Prostate gland (tissue), 2 donors: ENCODE results near the gene SEL1L3. TPM values are rescaled to one million over a fixed set of nuclear protein-coding genes. Genes with fewer than 3 reads are reported as not detected.
A peak's percentile ranks its signal among the peaks of the same experiment; 100 is the strongest.

Experiments used
- DNase-seq: peaks from one replicate; pipeline ENCODE4 v3.0.0-alpha.2; 2019; ENCODE audit warnings: low spot score
- H3K27ac ChIP-seq, 2 donors: fragments of 200-600 bp; sonication (generic); 2 replicates each; pipeline ENCODE4 v1.5.1; 2017 to 2019
- H3K27me3 ChIP-seq: fragments of 200-600 bp; sonication (generic); replicated peaks from 2 replicates; pipeline ENCODE4 v1.5.1; 2019; ENCODE audit not compliant: insufficient read depth
- H3K36me3 ChIP-seq, 2 donors: fragments of 200-600 bp; sonication (generic); 1 replicate in 1 of 2; 2 replicates in 1 of 2; pipeline versions ENCODE4 v1.5.1 to v1.8.1; 2017 to 2019
- H3K4me1 ChIP-seq: fragments of 200-600 bp; sonication (generic); replicated peaks from 2 replicates; pipeline ENCODE4 v1.5.1; 2019
- H3K4me3 ChIP-seq, 2 donors: fragments of 200-600 bp; sonication (generic); 2 replicates each; pipeline ENCODE4 v1.5.1; 2017 to 2019
- H3K9me3 ChIP-seq: fragments of 200-600 bp; sonication (generic); 2 replicates; pipeline ENCODE4 v1.5.1; 2017
- CTCF ChIP-seq, 4 experiments: fragments of 200-600 bp in 2 of 4; fragments of 450-650 bp in 2 of 4; sonication (generic) in 2 of 4; IDR thresholded peaks; 1 replicate in 3 of 4; 2 replicates in 1 of 4; pipeline ENCODE4 v1.5.1; 2016 to 2019; ENCODE audit warnings: antibody characterized with exemption in 4 of 4, mild to moderate bottlenecking in 2 of 4, moderate library complexity in 2 of 4
- POLR2A ChIP-seq: fragments of 450-650 bp; IDR thresholded peaks from one replicate; pipeline ENCODE4 v1.6.1; 2016; ENCODE audit warnings: antibody characterized with exemption, mild to moderate bottlenecking
- POLR2AphosphoS5 ChIP-seq: sonication (generic); formaldehyde crosslinking; IDR thresholded peaks from one replicate; pipeline ENCODE4 v1.6.1; 2017; ENCODE audit warnings: antibody characterized with exemption
- WGBS: methylation state at CpG from one replicate; pipeline ENCODE4 v1.1.5; 2018; 5-methylcytosine and 5-hydroxymethylcytosine counted together
- intact Hi-C: fragments of 100-400 bp; cut with DNase I; formaldehyde crosslinking; loops from one replicate; pipeline ENCODE4 v1.14.2; 2022
- total RNA-seq, 2 donors: library from RNA; depleted of rRNA; stranded (reverse); fragments of >200 nt; gene quantifications; one replicate each; pipeline ENCODE4 v1.1.0, GENCODE V29; 2016

SEL1L3 gene
- total RNA-seq, 2 donors from 2014 or later = 22.2 to 26.1 TPM

DNA sequence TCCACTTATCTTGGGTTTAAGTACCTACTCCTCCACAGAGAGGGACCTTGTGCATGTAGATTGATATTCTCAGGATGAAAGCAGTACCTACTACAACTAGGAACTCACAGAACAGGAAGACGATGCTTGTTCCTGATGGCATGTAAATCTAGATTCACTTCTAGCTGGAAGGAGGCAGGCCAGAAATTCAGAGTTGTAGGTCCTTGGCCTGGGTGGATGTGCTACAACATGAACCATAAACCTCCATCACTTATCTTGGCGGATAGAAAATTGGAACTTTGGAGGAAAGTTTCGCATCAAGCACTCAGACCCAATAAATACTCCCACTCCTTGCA is 41.9 kb upstream of the SEL1L3 start:
- Histone ChIP-seq H3K27me3 (no peaks in the 10 kb centered on the region), H3K4me3 (no peak overlapping the region), H3K9me3 (no peaks in the 10 kb centered on the region), H3K4me1 (no peaks in the 10 kb centered on the region), H3K27ac (no peak overlapping the region), H3K36me3 (no peaks in the 10 kb centered on the region)
- no peak for TF ChIP-seq CTCF (IDR thresholded peaks at IDR 0.05)
- no peak for DNase-seq
- intact Hi-C loops = no loop called here
- WGBS = 95% methylated on average over 3 of the region's 3 CpGs

- Histone ChIP-seq H3K27me3 (no peaks in the 10 kb centered on the region), H3K4me1 (no peaks in the 10 kb centered on the region), H3K36me3 (no peaks in the 10 kb centered on the region), H3K9me3 (no peaks in the 10 kb centered on the region), H3K27ac (no peak overlapping the region), H3K4me3 (no peak overlapping the region)
- no peak for TF ChIP-seq POLR2A
- intact Hi-C loops = no loop called here
- no peak for DNase-seq
- WGBS = 77% methylated on average over 8 of the region's 8 CpGs
These were observed 41.3 kb upstream of the SEL1L3 start for GRCh38 chr4:25903900-25904747.

- no peaks in the 10 kb centered on the region for H3K27me3 ChIP-seq
- intact Hi-C loops = no loop called here
- no peak overlapping the region for H3K4me3 ChIP-seq
- H3K27ac ChIP-seq = no peak overlapping the region
- DNase-seq = no peak
- 81% methylated on average over 10 of the region's 10 CpGs for WGBS
- no peaks in the 10 kb centered on the region for H3K4me1 ChIP-seq
- H3K36me3 ChIP-seq = no peaks in the 10 kb centered on the region
- no peaks in the 10 kb centered on the region for H3K9me3 ChIP-seq
- TF ChIP-seq POLR2A (no peak), POLR2AphosphoS5 (no peak), CTCF (IDR thresholded peaks at IDR 0.05) (no peak)
These were observed 38.2 kb upstream of the SEL1L3 start for GRCh38 chr4:25901030-25901430.

- Histone ChIP-seq H3K27ac (no peak overlapping the region), H3K9me3 (no peaks in the 10 kb centered on the region), H3K4me1 (no peaks in the 10 kb centered on the region), H3K27me3 (no peaks in the 10 kb centered on the region), H3K4me3 (no peak overlapping the region), H3K36me3 (no peaks in the 10 kb centered on the region)
- no peak for DNase-seq
- WGBS = 100% methylated on average over 1 of the region's 1 CpG
- TF ChIP-seq POLR2A = no peak
- no peak for TF ChIP-seq CTCF (IDR thresholded peaks at IDR 0.05)
- TF ChIP-seq POLR2AphosphoS5 = no peak
- intact Hi-C loops = no loop called here
These were observed 37.5 kb upstream of the SEL1L3 start for GRCh38 chr4:25900310-25900709.

DNA sequence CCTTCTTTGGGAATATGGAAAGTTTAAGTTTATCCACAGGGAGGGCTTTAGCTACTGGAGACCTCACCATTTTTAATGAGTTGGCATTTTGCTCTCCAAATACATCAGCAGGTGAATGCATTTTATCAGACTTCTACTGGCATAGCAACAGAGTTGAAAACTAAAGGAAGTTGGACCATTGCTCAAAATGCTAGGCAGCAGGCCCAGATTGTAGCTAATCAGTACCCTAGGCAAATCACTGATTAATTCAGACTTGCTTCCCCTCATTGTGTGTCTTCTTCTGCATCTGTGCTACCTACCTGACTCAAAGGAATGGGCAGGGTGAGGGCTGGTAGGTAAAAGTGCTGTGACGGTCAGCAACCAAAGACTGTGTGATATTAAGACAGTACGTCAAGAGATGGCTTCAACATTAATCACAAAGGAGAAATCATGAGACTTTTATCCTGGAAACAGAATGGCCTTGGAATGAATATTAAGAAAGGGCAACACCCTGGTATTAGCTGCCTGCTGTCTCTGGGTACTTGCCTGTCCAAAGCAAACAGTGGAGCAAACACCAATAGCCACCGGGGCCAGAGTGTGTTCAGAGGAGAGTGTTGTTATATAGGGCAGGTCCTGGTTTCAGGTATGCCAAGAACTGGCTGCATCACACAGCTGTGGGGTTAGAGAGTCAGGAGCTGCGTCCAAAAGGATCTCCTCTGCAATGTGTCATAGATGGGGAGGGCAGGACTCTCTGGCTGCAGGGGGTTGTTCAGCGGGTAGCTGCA is 34.2 kb upstream of the SEL1L3 start:
- 76% methylated on average over 5 of the region's 5 CpGs for WGBS

More for the DNA sequence above, 34.2 kb upstream of the SEL1L3 start:
- DNase-seq = peak; percentile 26
- H3K4me1 ChIP-seq = no peaks in the 10 kb centered on the region
- H3K27ac ChIP-seq = no peak overlapping the region
- no peak for TF ChIP-seq POLR2AphosphoS5
- TF ChIP-seq POLR2A = no peak
- TF ChIP-seq CTCF (IDR thresholded peaks at IDR 0.05) = no peak
- H3K4me3 ChIP-seq = no peak overlapping the region
- intact Hi-C loops = no loop called here
- H3K27me3 ChIP-seq = no peaks in the 10 kb centered on the region
- no peaks in the 10 kb centered on the region for H3K9me3 ChIP-seq
- no peaks in the 10 kb centered on the region for H3K36me3 ChIP-seq
